Right renal cortex interstitium (tissue), 3 donors: ENCODE results near the gene SHLD1. TPM values are rescaled to one million over a fixed set of nuclear protein-coding genes. Genes with fewer than 3 reads are reported as not detected.
"Not testable (repeated sequence)": the region's sequence is repeated elsewhere in the genome, so short reads cannot be mapped to it uniquely, and the experiment has no call there.

Experiments used
- DNase-seq, 3 donors: peaks; one replicate each; pipeline ENCODE4 v3.0.0-alpha.2; 2013; ENCODE audit warnings: low read depth in 3 of 3, low spot score in 2 of 3
- polyA plus RNA-seq, 3 donors: library from polyadenylated mRNA; unstranded; fragments of 120-200 nt; gene quantifications; one replicate each; pipeline ENCODE4 v1.2.1, GENCODE V29; 2013; ENCODE audit not compliant: insufficient read length in 3 of 3

Gene SHLD1, protein sequence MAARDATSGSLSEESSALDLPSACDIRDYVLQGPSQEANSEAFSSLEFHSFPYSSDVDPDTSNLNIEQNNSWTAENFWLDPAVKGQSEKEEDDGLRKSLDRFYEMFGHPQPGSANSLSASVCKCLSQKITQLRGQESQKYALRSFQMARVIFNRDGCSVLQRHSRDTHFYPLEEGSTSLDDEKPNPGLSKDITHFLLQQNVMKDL
- 10 to 100 TPM in 2 of 3 donors, 1 to 10 TPM in 1; 9.0 to 12.2 (median 10.4) TPM for polyA plus RNA-seq

GRCh38 chr20:5749952-5750779 lies at the start of gene SHLD1:
Gene SHLD1 (plus strand): TSS chr20:5750401. CDS start chr20:5772866, 22,465 bp downstream.
- peak; percentile 58 to 85 (median 71) for DNase-seq

DNA sequence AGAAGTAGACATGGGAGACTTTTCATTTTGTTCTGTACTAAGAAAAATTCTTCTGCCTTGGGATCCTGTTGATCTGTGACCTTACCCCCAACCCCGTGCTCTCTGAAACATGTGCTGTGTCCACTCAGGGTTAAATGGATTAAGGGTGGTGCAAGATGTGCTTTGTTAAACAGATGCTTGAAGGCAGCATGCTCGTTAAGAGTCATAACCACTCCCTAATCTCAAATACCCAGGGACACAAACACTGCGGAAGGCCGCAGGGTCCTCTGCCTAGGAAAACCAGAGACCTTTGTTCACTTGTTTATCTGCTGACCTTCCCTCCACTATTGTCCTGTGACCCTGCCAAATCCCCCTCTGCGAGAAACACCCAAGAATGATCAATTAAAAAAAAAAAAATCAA lies 47.9 kb upstream of the SHLD1 start:
- not testable (repeated sequence) for DNase-seq

DNA sequence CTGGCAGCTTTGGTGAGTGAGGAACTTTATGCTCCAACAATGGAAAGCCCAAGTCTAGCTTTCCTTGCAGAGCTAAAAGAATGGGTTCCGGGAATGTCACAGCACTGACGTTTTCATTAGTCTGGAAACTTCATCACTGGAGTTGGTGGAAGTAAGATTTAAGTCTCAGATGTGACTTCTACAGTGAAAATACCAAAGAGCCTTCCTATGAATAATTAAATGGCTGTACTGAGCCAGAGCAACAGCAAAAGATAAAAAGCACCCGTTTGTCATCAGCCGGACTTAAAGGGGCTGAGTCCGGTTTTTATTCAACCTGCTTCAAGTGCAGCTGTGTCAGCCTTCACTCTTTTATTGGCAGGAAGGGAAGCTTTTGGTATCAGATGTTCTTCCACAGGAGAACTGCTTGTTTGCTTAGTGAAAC lies 46.5 kb upstream of the SHLD1 start:
- DNase-seq, result no peak

GRCh38 chr20:5705827-5706226 lies 44.4 kb upstream of the SHLD1 start:
- DNase-seq, result no peak

GRCh38 chr20:5706797-5707196 lies 43.4 kb upstream of the SHLD1 start:
- DNase-seq, result no peak

DNA sequence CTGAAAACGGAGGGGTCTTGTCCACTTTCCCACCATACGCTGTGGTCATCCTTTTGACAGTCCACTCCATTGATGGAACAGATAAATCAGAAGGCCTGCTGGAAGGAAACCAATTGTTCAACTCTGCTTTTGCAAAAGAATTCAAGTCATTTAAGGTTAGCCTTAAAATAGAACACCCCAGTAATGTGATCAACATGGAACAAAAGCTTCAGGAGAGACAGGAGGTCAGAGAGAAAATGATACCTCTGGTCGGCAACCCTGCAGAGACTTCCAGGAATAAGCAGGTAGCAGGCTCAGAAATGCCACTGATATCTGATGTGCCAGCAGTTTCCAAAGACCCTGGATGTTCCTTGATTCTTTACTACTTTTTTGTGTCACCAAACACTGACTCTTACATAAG lies 39.6 kb upstream of the SHLD1 start:
- DNase-seq, result no peak

GRCh38 chr20:5714261-5715041 lies 35.8 kb upstream of the SHLD1 start:
- DNase-seq, result peak in 1 of 3 donors; percentile 25

GRCh38 chr20:5715071-5715841 lies 34.9 kb upstream of the SHLD1 start:
- DNase-seq, result no peak

- DNase-seq, result no peak
These were observed 33.2 kb upstream of the SHLD1 start for GRCh38 chr20:5716953-5717352.

DNA sequence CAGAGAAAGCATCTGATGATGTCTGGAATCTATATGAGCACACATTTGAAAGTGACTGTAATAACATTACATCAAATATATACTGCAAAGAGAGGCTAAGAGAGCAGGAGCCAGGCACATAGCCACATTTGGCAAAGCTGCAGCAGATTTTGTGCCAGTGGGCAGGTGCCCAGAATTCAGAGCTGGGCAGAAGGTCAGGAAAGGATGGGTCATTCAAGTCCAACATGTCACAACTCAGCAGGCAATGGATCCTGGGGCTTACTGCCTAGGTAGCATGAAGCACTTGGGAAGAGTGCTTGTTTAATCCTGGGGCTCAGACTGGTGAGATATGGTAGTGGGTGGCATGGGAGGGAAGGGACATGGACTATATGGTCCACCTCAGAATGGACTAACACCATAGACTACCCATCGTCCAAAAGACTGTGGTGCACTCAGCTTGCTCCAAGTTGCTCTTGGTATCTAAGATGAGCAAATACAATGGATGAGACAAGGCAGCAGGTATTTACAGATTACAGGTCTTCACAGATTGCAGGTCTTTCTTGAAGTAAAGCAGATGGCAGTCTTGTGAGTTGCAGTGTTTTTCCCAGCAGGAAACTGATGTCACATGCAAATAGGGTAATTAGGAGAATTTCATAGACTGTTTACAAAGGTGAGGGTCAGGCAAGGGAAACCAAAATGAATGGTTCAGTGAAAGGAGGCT lies 31.2 kb upstream of the SHLD1 start:
- no peak for DNase-seq

GRCh38 chr20:5719861-5720403 lies 30.3 kb upstream of the SHLD1 start:
- no peak for DNase-seq

DNA sequence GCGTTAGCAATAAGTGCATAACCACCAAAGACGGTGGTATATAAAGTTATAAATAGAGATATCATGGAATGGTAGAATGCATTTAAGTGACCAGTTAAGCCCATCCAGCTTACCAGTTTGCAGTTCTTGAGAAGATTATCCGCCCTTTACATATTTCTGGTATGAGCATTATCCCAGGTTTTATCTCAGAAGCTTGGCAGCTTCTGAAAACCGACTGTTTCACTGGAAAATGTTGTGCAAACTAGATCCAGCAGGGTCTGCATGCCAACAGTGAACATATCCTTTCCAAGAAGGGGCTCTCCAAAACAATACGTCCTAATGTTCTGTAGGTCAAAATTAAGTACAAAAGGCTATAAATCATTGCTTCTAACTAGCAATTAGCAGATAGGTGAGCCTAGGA lies 29.5 kb upstream of the SHLD1 start:
- no peak for DNase-seq

GRCh38 chr20:5721356-5721755 lies 28.8 kb upstream of the SHLD1 start:
- not testable (repeated sequence) for DNase-seq

GRCh38 chr20:5722927-5723326 lies 27.3 kb upstream of the SHLD1 start:
- no peak for DNase-seq

DNA sequence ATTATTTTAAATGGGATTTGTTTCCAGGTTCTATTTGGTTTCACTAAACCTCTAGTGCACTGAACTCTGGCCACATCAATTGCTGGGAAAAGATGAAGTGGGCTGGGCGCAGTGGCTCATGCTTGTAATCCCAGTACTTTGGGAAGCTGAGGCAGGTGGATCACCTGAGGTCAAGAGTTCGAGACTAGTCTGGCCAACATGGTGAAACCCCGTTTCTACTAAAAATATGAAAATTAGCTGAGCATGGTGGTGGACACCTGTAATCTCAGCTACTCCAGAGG lies 25.1 kb upstream of the SHLD1 start:
- not testable (repeated sequence) for DNase-seq

DNA sequence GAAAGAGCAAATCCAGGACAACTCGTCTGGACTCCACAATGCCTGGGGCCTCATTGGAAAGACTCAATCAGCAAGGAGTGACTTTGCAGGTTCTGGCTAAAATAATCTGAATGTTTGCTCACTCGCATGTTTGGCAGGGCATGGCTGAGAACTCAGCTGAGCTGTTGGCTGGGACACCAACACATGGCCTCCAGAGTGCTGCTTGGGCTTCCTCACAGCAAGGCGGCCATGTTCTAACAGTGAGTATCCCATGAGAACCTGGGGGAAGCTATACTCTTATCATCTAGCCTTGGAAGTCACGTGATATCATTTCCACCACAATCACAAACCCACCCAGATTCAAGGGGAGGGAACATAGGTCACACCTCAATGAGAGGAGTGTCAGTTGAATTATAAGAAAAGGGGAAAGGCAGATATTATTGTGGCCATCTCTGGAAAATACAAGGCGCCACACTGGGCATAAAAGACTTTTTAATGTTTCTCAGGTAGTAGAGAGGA lies 23.1 kb upstream of the SHLD1 start:
- DNase-seq, result no peak

DNA sequence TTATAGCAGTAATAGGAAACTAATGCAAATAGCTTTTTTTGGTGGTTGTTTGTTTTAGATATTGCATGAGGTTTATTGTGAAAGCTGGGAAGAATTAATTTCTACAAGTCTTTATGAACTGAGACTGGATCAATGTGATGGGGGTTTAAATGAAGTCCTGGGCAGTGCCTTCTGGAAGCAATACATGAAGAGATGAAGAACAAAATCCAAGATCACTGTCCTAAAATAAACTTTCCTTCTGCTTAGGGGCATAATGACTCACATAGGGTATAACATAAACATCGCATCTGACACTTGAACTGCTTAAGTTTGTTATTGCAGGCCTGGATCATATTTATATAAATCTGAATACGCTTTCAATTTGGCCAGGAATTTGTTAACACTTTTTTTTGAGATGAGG lies 20.9 kb upstream of the SHLD1 start:
- no peak for DNase-seq

- DNase-seq, result no peak
These were observed 20.1 kb upstream of the SHLD1 start for GRCh38 chr20:5730131-5730530.

DNA sequence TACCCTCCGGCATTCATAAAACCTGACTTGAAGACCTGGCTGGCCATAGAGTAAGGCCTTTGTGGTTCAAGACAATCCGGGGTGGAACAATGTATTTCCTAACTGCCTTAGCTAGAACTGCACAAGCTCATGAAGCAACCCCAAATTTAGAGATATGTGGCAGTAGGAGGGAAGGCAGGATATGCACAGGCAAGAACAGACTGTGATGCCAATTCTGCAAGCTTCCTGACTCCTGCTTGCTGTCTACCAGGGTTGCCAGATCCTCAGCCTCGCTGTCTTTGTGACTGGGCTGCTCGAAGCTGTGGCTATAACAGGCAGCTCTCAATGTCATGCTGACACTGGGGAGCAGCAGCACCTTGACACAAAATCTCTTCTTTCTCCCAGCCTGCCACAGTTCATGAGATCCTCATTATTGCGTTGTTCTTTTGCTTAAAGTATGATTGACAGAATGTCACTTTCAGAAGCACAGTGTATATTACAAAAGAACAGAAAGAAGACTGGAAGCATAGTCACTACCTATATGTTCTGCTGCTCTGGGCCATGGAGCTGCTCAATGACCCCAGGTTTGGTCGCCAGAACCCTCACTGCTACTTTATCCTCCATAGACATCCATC lies 18.3 kb upstream of the SHLD1 start:
- DNase-seq, result no peak
